ENCODE data around the gene TEX55.
A peak's percentile ranks its signal among the peaks of the same experiment; 100 is the strongest.
"Not testable (repeated sequence)": the region's sequence is repeated elsewhere in the genome, so short reads cannot be mapped to it uniquely, and the experiment has no call there.

The TEX55 gene

DNA sequence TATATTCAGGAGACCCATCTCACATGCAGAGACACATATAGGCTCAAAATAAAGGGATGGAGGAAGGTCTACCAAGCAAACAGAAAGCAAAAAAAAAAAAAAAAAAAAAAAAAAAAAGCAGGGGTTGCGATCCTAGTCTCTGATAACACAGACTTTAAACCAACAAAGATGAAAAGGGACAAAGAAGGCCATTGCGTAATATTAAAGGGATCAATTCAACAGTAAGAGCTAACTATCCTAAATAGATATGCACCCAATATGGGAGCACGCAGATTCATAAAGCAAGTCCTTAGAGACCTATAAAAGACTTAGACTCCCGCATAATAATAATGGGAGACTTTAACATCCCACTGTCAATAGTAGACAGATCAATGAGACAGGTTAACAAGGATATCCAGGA is 13.7 kb upstream of the TEX55 start:
- not testable (repeated sequence) for H3K27ac ChIP-seq (ENCODE audit: low read depth, low read length); H3K27me3 ChIP-seq (ENCODE audit: insufficient read depth, low read length); H3K4me1 ChIP-seq (ENCODE audit: control insufficient read depth, insufficient read depth, low read length, unreplicated experiment); H2AFZ ChIP-seq (ENCODE audit: low read length, unreplicated experiment); H3K36me3 ChIP-seq (ENCODE audit: insufficient read depth, low read length); H3K4me3 ChIP-seq (ENCODE audit: low read depth, low read length); H3K79me2 ChIP-seq (ENCODE audit: control insufficient read depth, insufficient read depth, low read length, unreplicated experiment)

DNA sequence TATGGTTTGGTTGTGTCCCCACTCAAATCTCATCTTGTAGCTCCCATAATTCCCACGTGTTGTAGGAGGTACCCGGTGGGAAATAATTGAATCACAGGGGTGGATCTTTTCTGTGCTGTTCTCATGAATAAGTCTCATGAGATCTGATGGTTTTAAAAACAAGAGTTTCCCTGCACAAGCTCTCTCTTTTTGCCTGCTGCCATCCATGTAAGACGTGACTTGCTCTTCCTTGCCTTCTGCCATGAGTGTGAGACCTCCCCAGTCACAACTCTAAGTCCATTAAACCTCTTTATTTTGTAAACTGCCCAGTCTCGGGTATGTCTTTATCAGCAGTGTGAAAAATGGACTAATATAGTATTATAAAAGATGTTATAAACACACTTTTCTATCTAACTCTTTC is 6.6 kb upstream of the TEX55 start:
- H3K27ac ChIP-seq (ENCODE audit: low read depth, low read length); H2AFZ ChIP-seq (ENCODE audit: low read length, unreplicated experiment); H3K4me3 ChIP-seq (ENCODE audit: low read depth, low read length); H3K27me3 ChIP-seq (ENCODE audit: insufficient read depth, low read length); H3K36me3 ChIP-seq (ENCODE audit: insufficient read depth, low read length); H3K79me2 ChIP-seq (ENCODE audit: control insufficient read depth, insufficient read depth, low read length, unreplicated experiment); H3K4me1 ChIP-seq (ENCODE audit: control insufficient read depth, insufficient read depth, low read length, unreplicated experiment): not testable (repeated sequence)

DNA sequence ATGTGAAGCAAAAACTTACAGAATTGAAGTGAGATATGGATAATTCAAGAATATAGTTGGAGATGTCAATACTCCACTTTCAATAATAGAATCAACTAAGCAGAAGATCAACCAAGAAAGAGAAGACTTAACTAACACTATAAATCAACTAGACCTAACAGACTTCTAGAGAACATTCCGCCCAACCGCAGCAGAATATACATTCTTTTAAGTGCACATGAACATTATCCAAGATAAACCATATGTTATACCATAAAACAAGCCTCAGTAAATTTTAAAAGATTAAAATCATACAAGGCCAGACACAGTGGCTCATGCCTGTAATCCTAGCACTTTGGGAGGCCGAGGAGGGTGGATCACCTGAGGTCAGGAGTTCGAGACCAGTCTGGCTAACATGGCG is 5.5 kb upstream of the TEX55 start:
- Histone ChIP-seq H3K27ac (ENCODE audit: low read depth, low read length) (no peak overlapping the region), H3K79me2 (ENCODE audit: control insufficient read depth, insufficient read depth, low read length, unreplicated experiment) (no peaks in the 10 kb centered on the region), H3K4me3 (ENCODE audit: low read depth, low read length) (no peak overlapping the region), H2AFZ (ENCODE audit: low read length, unreplicated experiment) (no peak overlapping the region), H3K4me1 (ENCODE audit: control insufficient read depth, insufficient read depth, low read length, unreplicated experiment) (no peaks in the 10 kb centered on the region), H3K36me3 (ENCODE audit: insufficient read depth, low read length) (no peaks in the 10 kb centered on the region), H3K27me3 (ENCODE audit: insufficient read depth, low read length) (no peaks in the 10 kb centered on the region)

DNA sequence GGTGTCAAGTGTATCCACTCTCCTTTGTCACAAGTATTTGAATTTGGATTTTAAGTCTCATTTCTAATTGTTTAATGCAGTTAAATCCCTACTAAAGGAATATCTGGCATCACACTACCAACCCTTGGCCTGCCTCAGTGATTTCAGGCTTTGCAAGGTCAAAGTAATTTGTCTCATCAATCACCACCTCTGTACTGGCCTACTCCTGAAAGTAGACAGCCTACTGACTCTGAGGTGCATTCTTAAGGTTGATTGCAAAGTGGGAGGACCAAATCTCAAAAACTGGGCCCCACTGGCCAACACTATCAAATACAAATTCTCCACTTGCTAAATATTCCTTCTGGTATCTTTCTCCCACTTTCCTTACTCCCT is 851 bp upstream of the TEX55 start:
- Histone ChIP-seq H2AFZ (ENCODE audit: low read length, unreplicated experiment) (no peak overlapping the region), H3K79me2 (ENCODE audit: control insufficient read depth, insufficient read depth, low read length, unreplicated experiment) (no peaks in the 10 kb centered on the region), H3K4me3 (ENCODE audit: low read depth, low read length) (no peak overlapping the region), H3K27me3 (ENCODE audit: insufficient read depth, low read length) (no peaks in the 10 kb centered on the region), H3K36me3 (ENCODE audit: insufficient read depth, low read length) (no peaks in the 10 kb centered on the region), H3K27ac (ENCODE audit: low read depth, low read length) (no peak overlapping the region), H3K4me1 (ENCODE audit: control insufficient read depth, insufficient read depth, low read length, unreplicated experiment) (peaks cover 9% of the 10 kb centered on the region)

DNA sequence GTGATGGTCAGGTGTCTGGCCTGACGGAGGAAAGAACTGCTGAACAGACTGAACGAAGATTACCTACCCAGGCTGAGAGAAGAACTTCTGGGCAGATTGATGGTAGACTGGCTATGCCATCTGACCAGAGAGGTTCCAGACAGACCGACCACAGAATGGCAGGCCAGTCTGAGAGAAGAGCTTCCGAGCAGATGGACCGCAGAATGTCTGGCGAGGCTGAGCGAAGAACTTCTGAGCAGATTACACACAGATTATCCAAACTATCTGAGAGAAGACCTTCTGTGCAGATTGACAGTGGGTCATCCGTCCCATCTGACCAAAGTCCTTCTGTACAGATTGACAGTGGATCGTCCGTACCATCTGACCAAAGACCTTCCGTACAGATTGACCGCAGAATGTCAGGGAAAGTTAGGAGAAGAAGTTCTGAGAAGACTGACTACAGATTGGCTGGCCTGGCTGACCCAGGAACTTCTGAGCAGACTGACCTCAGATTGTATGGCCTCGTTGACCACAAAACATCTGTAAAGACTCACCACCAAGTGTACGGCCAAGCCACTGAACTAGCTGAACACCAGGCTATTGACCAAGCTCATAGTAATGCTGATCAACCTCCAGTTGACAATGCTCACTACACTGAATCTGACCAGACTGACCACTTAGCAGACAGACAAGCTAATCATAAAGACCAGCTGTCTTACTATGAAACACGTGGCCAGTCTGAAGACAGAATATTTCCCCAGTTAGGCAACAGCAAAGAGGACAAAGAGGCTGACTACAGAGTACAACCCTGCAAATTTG is 812 bp downstream of the TEX55 start:
- Histone ChIP-seq H2AFZ (ENCODE audit: low read length, unreplicated experiment) (no peak overlapping the region), H3K27ac (ENCODE audit: low read depth, low read length) (no peak overlapping the region), H3K36me3 (ENCODE audit: insufficient read depth, low read length) (no peaks in the 10 kb centered on the region), H3K79me2 (ENCODE audit: control insufficient read depth, insufficient read depth, low read length, unreplicated experiment) (no peaks in the 10 kb centered on the region), H3K27me3 (ENCODE audit: insufficient read depth, low read length) (no peaks in the 10 kb centered on the region), H3K4me3 (ENCODE audit: low read depth, low read length) (no peak overlapping the region), H3K4me1 (ENCODE audit: control insufficient read depth, insufficient read depth, low read length, unreplicated experiment) (peaks cover 9% of the 10 kb centered on the region)

DNA sequence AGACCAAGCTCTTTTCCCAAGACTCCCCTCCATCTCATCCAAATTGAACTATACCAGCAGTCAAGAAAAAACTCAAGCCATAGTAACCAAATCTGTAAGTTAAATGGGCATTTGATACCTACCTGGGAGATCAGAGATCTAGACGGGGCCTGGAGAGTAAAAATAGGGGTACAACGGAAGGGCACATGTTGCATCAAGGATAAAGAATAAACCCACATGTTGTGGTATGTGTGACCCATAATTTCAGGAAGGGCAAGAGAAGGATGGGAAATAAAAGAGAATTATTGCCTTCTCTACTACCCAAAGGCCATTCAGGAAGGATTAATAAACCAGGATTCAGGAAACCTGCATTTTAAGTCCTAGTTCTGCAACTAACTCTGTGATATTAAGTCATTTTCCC is 1.5 kb downstream of the TEX55 start:
- Histone ChIP-seq H3K4me3 (ENCODE audit: low read depth, low read length) (no peak overlapping the region), H3K4me1 (ENCODE audit: control insufficient read depth, insufficient read depth, low read length, unreplicated experiment) (peaks cover 9% of the 10 kb centered on the region), H3K36me3 (ENCODE audit: insufficient read depth, low read length) (no peaks in the 10 kb centered on the region), H3K79me2 (ENCODE audit: control insufficient read depth, insufficient read depth, low read length, unreplicated experiment) (no peaks in the 10 kb centered on the region), H3K27me3 (ENCODE audit: insufficient read depth, low read length) (no peaks in the 10 kb centered on the region), H2AFZ (ENCODE audit: low read length, unreplicated experiment) (no peak overlapping the region), H3K27ac (ENCODE audit: low read depth, low read length) (no peak overlapping the region)

DNA sequence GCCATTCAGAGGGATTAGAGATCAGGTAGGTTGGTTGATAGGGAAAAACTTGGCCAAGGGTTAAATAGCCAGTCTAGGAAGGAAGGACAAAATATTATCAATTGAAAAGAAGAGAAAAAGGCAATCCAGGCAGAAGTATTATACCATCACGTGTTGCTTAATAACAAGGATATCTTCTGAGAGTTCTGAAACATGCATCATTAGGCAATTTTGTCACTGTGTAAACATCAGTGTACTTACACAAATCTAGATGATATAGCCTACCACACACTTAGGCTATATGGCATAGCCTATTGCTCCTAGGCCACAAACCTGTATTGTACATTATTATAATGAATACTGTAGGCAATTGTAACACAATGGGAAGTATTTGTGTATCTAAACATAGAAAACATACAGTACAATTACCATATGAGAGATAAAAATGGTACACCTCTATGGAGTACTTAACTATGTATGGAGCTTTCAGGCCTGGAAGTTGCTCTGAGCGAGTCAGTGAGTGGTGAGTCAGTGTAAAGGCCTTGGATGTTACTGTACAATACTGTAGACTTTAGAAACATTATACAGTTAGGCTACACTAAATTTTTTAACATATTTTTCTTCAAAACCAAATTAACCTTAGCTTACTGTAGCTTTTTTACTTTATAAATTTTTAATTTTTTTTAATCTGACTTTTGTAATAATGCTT is 2.7 kb downstream of the TEX55 start:
- Histone ChIP-seq H3K4me1 (ENCODE audit: control insufficient read depth, insufficient read depth, low read length, unreplicated experiment) (peaks cover 9% of the 10 kb centered on the region), H2AFZ (ENCODE audit: low read length, unreplicated experiment) (no peak overlapping the region), H3K4me3 (ENCODE audit: low read depth, low read length) (no peak overlapping the region), H3K79me2 (ENCODE audit: control insufficient read depth, insufficient read depth, low read length, unreplicated experiment) (no peaks in the 10 kb centered on the region), H3K36me3 (ENCODE audit: insufficient read depth, low read length) (no peaks in the 10 kb centered on the region), H3K27ac (ENCODE audit: low read depth, low read length) (peak overlapping the region; percentile 15), H3K27me3 (ENCODE audit: insufficient read depth, low read length) (no peaks in the 10 kb centered on the region)

DNA sequence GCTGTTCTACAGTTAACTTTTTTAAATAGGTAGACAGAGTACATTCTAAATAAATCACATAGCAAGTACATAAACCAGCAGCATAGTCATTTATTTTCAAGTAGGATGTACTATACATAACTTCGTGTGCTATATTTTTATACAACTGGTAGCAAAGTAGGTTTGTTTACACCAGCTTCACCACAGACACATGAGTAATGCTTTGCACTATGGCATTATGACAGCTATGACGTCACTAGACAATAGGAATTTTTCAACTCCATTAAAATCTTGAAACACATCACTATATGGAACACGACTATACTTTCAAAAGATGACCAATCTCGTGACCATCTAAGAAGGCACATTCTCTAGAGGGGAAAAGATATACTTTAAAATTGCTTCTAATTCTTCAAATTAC is 3.5 kb downstream of the TEX55 start:
- no peak overlapping the region for H3K4me3 ChIP-seq (ENCODE audit: low read depth, low read length)
- H3K4me1 ChIP-seq (ENCODE audit: control insufficient read depth, insufficient read depth, low read length, unreplicated experiment): peaks cover 9% of the 10 kb centered on the region
- H2AFZ ChIP-seq (ENCODE audit: low read length, unreplicated experiment): no peak overlapping the region
- peak overlapping the region; percentile 15; the same call in 1 of the 2 replicates for H3K27ac ChIP-seq (ENCODE audit: low read depth, low read length)
- H3K27me3 ChIP-seq (ENCODE audit: insufficient read depth, low read length): no peaks in the 10 kb centered on the region
- no peaks in the 10 kb centered on the region for H3K79me2 ChIP-seq (ENCODE audit: control insufficient read depth, insufficient read depth, low read length, unreplicated experiment)
- no peaks in the 10 kb centered on the region for H3K36me3 ChIP-seq (ENCODE audit: insufficient read depth, low read length)

DNA sequence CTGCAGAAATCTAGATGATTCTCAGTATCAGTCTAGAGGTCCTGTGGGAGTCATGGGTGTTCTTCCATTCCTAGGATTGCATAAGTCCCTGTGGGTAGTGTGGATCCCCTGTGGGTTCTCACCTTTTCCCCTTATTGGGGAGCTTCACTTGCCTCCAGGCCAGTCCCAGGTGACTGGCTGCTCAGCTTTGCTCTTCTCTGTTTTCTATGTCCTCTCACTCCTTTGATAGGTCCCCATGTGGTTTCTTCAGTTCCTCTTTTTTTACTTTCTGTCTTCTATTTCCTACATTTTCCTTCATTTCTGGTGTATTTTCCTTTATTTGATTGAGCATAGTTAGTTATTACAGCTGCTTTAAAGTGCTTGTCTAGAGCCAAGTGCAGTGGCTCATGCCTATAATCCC is 10.9 kb downstream of the TEX55 start:
- no peak overlapping the region for H3K4me3 ChIP-seq (ENCODE audit: low read depth, low read length)
- H3K27me3 ChIP-seq (ENCODE audit: insufficient read depth, low read length): no peaks in the 10 kb centered on the region
- no peaks in the 10 kb centered on the region for H3K79me2 ChIP-seq (ENCODE audit: control insufficient read depth, insufficient read depth, low read length, unreplicated experiment)
- no peak overlapping the region for H2AFZ ChIP-seq (ENCODE audit: low read length, unreplicated experiment)
- H3K36me3 ChIP-seq (ENCODE audit: insufficient read depth, low read length): no peaks in the 10 kb centered on the region
- H3K4me1 ChIP-seq (ENCODE audit: control insufficient read depth, insufficient read depth, low read length, unreplicated experiment): no peaks in the 10 kb centered on the region
- no peak overlapping the region for H3K27ac ChIP-seq (ENCODE audit: low read depth, low read length)

DNA sequence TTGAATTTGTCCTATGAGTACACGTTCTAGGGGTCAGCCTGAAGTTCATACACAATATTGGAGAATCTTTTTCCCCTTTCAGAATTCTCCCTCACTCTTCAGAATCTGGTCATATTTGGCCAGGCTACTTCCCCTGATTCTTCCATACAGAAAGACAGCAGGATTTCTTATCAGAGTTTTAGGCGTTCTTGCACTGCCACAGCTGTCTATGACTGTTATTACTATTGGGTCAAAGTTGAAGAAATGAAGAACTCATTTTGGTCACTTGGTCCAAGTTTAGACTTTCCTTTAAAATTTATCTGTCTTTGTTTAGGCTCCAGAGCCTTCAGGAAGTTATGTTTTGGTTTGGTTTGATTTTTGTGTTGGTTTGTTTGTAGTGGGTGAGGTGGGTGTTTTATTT is 12.0 kb downstream of the TEX55 start:
- Histone ChIP-seq H3K36me3 (ENCODE audit: insufficient read depth, low read length) (no peaks in the 10 kb centered on the region), H3K27ac (ENCODE audit: low read depth, low read length) (no peak overlapping the region), H2AFZ (ENCODE audit: low read length, unreplicated experiment) (no peak overlapping the region), H3K27me3 (ENCODE audit: insufficient read depth, low read length) (no peaks in the 10 kb centered on the region), H3K4me1 (ENCODE audit: control insufficient read depth, insufficient read depth, low read length, unreplicated experiment) (no peaks in the 10 kb centered on the region), H3K79me2 (ENCODE audit: control insufficient read depth, insufficient read depth, low read length, unreplicated experiment) (no peaks in the 10 kb centered on the region), H3K4me3 (ENCODE audit: low read depth, low read length) (no peak overlapping the region)

DNA sequence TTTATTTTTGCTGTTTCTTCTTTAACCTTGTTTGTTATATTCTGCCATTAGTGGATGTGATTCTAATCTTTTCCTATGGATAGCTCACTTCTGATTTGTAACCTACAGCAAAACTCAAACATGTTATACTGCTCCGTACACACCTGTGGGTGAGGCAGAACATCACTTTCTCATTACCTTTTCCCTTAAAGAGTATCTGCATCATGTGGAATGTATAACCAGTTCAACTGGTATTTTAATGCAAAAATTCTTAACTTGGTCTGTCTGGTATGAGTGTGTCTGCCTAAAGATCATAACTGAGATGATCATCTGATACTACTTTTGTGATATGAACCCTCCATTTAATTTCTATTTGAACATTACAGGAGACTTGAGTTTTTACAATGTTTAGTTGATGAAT is 14.4 kb downstream of the TEX55 start:
- Histone ChIP-seq H2AFZ (ENCODE audit: low read length, unreplicated experiment) (no peak overlapping the region), H3K27me3 (ENCODE audit: insufficient read depth, low read length) (no peaks in the 10 kb centered on the region), H3K79me2 (ENCODE audit: control insufficient read depth, insufficient read depth, low read length, unreplicated experiment) (no peaks in the 10 kb centered on the region), H3K4me3 (ENCODE audit: low read depth, low read length) (no peak overlapping the region), H3K4me1 (ENCODE audit: control insufficient read depth, insufficient read depth, low read length, unreplicated experiment) (no peaks in the 10 kb centered on the region), H3K36me3 (ENCODE audit: insufficient read depth, low read length) (no peaks in the 10 kb centered on the region), H3K27ac (ENCODE audit: low read depth, low read length) (no peak overlapping the region)
